ENCODE data around the gene PSMF1. TPM values are rescaled to one million over a fixed set of nuclear protein-coding genes. Genes with fewer than 3 reads are reported as not detected.

PSMF1 gene
- polyA plus RNA-seq, 1 donor from 2014 or later, result 236 TPM

- TF ChIP-seq EZH2 (IDR thresholded peaks at IDR 0.05; ENCODE audit: borderline replicate concordance, insufficient read depth, low read length, poor library complexity, severe bottlenecking) (no peak), MXI1 (conservative IDR thresholded peaks at IDR 0.05; ENCODE audit: poor library complexity, severe bottlenecking) (no peak), EP300 (conservative IDR thresholded peaks at IDR 0.05; ENCODE audit: poor library complexity, severe bottlenecking) (no peak)
Observed at GRCh38 chr20:1130058-1130694, 11.8 kb downstream of the PSMF1 start (continued).

- no peaks in the 10 kb centered on the region for H3K9me2 ChIP-seq (ENCODE audit: insufficient read depth, low read length)
- H3K9me3 ChIP-seq (ENCODE audit: low read length), result no peaks in the 10 kb centered on the region
- no peak overlapping the region for H3K4me3 ChIP-seq (ENCODE audit: low read length)
- H3K36me3 ChIP-seq (ENCODE audit: insufficient read depth, low read length), result peaks cover 20% of the 10 kb centered on the region
- no peaks in the 10 kb centered on the region for H3F3A ChIP-seq (ENCODE audit: insufficient read depth, low read length, poor library complexity, severe bottlenecking)
- no peak overlapping the region for H2AFZ ChIP-seq (ENCODE audit: low read depth, low read length)
- H3K9ac ChIP-seq (ENCODE audit: low read length), result no peak overlapping the region
- H3K27ac ChIP-seq (ENCODE audit: low read length), result no peak overlapping the region
- no peak for TF ChIP-seq POLR2AphosphoS5 (IDR thresholded peaks at IDR 0.05)
- no peak for TF ChIP-seq RAD21 (conservative IDR thresholded peaks at IDR 0.05)
- no peak for TF ChIP-seq CTCF (IDR thresholded peaks at IDR 0.05; ENCODE audit: poor library complexity, severe bottlenecking)
- no peak for TF ChIP-seq SMC3 (conservative IDR thresholded peaks at IDR 0.05; ENCODE audit: poor library complexity)
- TF ChIP-seq REST (IDR thresholded peaks at IDR 0.05; ENCODE audit: borderline replicate concordance), result no peak
- TF ChIP-seq EZH2 (IDR thresholded peaks at IDR 0.05; ENCODE audit: borderline replicate concordance, insufficient read depth, low read length, poor library complexity, severe bottlenecking), result no peak
- TF ChIP-seq TAF1 (IDR thresholded peaks at IDR 0.05; ENCODE audit: low read depth), result no peak
- TF ChIP-seq MXI1 (conservative IDR thresholded peaks at IDR 0.05; ENCODE audit: poor library complexity, severe bottlenecking), result no peak
- TF ChIP-seq EP300 (conservative IDR thresholded peaks at IDR 0.05; ENCODE audit: poor library complexity, severe bottlenecking), result no peak
- H3K4me2 ChIP-seq (ENCODE audit: low read length), result no peak overlapping the region
- peaks cover 7% of the 10 kb centered on the region for H3K79me2 ChIP-seq (replicated peaks; ENCODE audit: insufficient read depth, low read length)
- H4K20me1 ChIP-seq (ENCODE audit: insufficient read depth), result no peaks in the 10 kb centered on the region
- H3K27me3 ChIP-seq (ENCODE audit: insufficient read depth, low read depth, low read length), result no peaks in the 10 kb centered on the region
Observed at GRCh38 chr20:1130847-1131246, 12.4 kb downstream of the PSMF1 start.

GRCh38 chr20:1131354-1131753, 13.0 kb downstream of the PSMF1 start:
- no peak overlapping the region for H3K9ac ChIP-seq (ENCODE audit: low read length)
- H4K20me1 ChIP-seq (ENCODE audit: insufficient read depth), result no peaks in the 10 kb centered on the region
- no peaks in the 10 kb centered on the region for H3F3A ChIP-seq (ENCODE audit: insufficient read depth, low read length, poor library complexity, severe bottlenecking)
- H2AFZ ChIP-seq (ENCODE audit: low read depth, low read length), result no peak overlapping the region
- H3K9me2 ChIP-seq (ENCODE audit: insufficient read depth, low read length), result no peaks in the 10 kb centered on the region
- peaks cover 7% of the 10 kb centered on the region for H3K79me2 ChIP-seq (replicated peaks; ENCODE audit: insufficient read depth, low read length)
- no peak overlapping the region for H3K4me3 ChIP-seq (ENCODE audit: low read length)
- H3K36me3 ChIP-seq (ENCODE audit: insufficient read depth, low read length), result peaks cover 20% of the 10 kb centered on the region
- H3K4me2 ChIP-seq (ENCODE audit: low read length), result no peak overlapping the region
- H3K27me3 ChIP-seq (ENCODE audit: insufficient read depth, low read depth, low read length), result no peaks in the 10 kb centered on the region
- TF ChIP-seq CTCF (IDR thresholded peaks at IDR 0.05; ENCODE audit: poor library complexity, severe bottlenecking), result no peak
- no peak for TF ChIP-seq RAD21 (conservative IDR thresholded peaks at IDR 0.05)
- TF ChIP-seq EP300 (conservative IDR thresholded peaks at IDR 0.05; ENCODE audit: poor library complexity, severe bottlenecking), result no peak
- no peaks in the 10 kb centered on the region for H3K9me3 ChIP-seq (ENCODE audit: low read length)
- no peak overlapping the region for H3K27ac ChIP-seq (ENCODE audit: low read length)
